K562 (cell line): ENCODE data around the gene CHD8. TPM values are rescaled to one million over a fixed set of nuclear protein-coding genes. Genes with fewer than 3 reads are reported as not detected.

Experiments
- ARID2 ChIP-seq: fragments of 450-650 bp; IDR thresholded peaks from 2 replicates; pipeline ENCODE4 v1.6.1; 2017; ENCODE audit warnings: antibody characterized with exemption, mild to moderate bottlenecking
- BHLHE40 ChIP-seq: IDR thresholded peaks from 2 replicates; pipeline ENCODE4 v1.6.1; 2011; ENCODE audit warnings: low read length, improper control_type of control experiment
- BMI1 ChIP-seq: fragments of 150-350 bp; IDR thresholded peaks from 2 replicates; pipeline ENCODE4 v1.6.1; 2014; ENCODE audit warnings: low read length
- MGA ChIP-seq: fragments of 450-650 bp; IDR thresholded peaks from 2 replicates; pipeline ENCODE4 v1.6.1; 2016; ENCODE audit warnings: mild to moderate bottlenecking, moderate library complexity
- NRF1 ChIP-seq, 2 experiments: fragments of 450-650 bp; IDR thresholded peaks in 1 of 2; conservative IDR thresholded peaks in 1 of 2; 2 replicates each; pipeline ENCODE4 v1.6.1; 2014; ENCODE audit warnings: mild to moderate bottlenecking in 2 of 2
- ZBTB40 ChIP-seq, 2 experiments: fragments of 450-650 bp in 1 of 2; sonication (generic) in 1 of 2; formaldehyde crosslinking in 1 of 2; IDR thresholded peaks; 2 replicates each; pipeline versions ENCODE4 v1.7.1 to v1.9.0; 2016 to 2022; ENCODE audit warnings: inconsistent platforms in 1 of 2, mild to moderate bottlenecking in 1 of 2, missing genetic modification reagents in 1 of 2
- polyA plus RNA-seq, 8 experiments: library from polyadenylated mRNA; depleted of rRNA in 4 of 8; stranded (reverse) in 5 of 8; unstranded in 3 of 8; fragments of >200 nt; fragmentation: Nextera tagmentation in 2 of 8; fragmentation: Illumina TruSeq in 1 of 8; extraction: Ambion mirVana in 2 of 8; extraction: Trizol in 1 of 8; gene quantifications; 2 replicates each; pipeline versions ENCODE4 v1.2.1 to v1.2.3, GENCODE V29; 2011 to 2014; ENCODE audit warnings: inconsistent platforms in 1 of 8, missing spikeins in 1 of 8
- total RNA-seq, 7 experiments: library from RNA; depleted of rRNA in 6 of 7; stranded (reverse); fragments of >200 nt in 6 of 7; fragmentation: Illumina TruSeq in 2 of 7; extraction: Trizol in 2 of 7; gene quantifications; 2 replicates each; pipeline versions ENCODE4 v1.2.1 to v1.2.3, GENCODE V29; 2011 to 2021; ENCODE audit warnings: low replicate concordance in 1 of 7

The CHD8 gene
- total and polyA plus RNA-seq, 9 of the 15 experiments (the other 6 are each of a cell fraction or from before 2014, with no cell fraction given): 11.1 to 51.2 (median 32.8) TPM

DNA sequence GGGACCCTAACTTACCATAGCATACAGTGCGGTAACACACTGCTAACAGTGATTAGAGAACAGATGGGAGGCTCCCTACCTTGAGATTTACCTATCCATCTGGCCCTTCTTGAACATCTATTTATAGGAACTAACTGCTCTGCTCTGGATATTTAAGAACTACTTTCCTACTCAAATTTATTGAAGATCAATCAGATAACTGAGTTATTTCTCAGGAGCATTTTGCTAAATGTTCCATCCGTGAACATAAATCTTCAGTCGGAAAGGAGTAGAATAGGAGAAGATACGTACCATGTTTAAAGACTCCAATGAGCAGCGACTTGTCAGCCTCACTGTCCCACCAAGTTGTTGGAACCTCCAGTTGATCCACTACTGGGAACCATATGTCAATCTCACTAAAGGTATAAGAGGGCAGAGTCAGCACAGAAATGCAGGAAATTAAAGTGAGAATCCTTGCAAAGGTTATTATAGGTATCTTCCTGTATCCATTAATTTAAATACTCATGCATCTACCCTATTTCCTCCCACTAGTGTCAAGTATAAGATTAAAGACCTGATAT lies 56.5 kb downstream of the CHD8 start (continued):
- no peak for TF ChIP-seq ZBTB40 (IDR thresholded peaks at IDR 0.05)
- no peak for TF ChIP-seq ZBTB40 (CRISPR knock-in tag; IDR thresholded peaks at IDR 0.05)
- TF ChIP-seq NRF1 (conservative IDR thresholded peaks at IDR 0.05 in 1 of 2, IDR thresholded peaks at IDR 0.05 in 1 of 2): no peak
- no peak for TF ChIP-seq BMI1
- no peak for TF ChIP-seq ARID2
- no peak for TF ChIP-seq MGA
- no peak for TF ChIP-seq BHLHE40
